HEK293 (cell line): ENCODE measurements around the gene DNAJC6.

Experiments used
- CTCF ChIA-PET: fragments of 350-600 bp; formaldehyde crosslinking; extraction: SDS; loops from one replicate; lab custom pipeline; 2021; ENCODE audit warnings: antibody characterized with exemption; lab: Yijun Ruan, JAX
- POLR2A ChIA-PET: fragments of 300-600 bp; formaldehyde crosslinking; extraction: SDS; loops from one replicate; lab custom pipeline; 2020; ENCODE audit warnings: antibody characterized with exemption, inconsistent platforms; lab: Yijun Ruan, JAX
- H3K27ac ChIP-seq: fragments of 200-500 bp; sonication (Bioruptor generic); 2 replicates; pipeline ENCODE4 v1.5.1; 2014; ENCODE audit warnings: low read depth, low read length, control low read depth, inconsistent platforms; ENCODE audit errors: extremely low read depth
- H3K36me3 ChIP-seq, 2 experiments: fragments of 200-500 bp in 1 of 2; sonication (Bioruptor generic) in 1 of 2; 1 replicate in 1 of 2; 2 replicates in 1 of 2; pipeline ENCODE4 v1.5.1; 2014 to 2017; ENCODE audit warnings: inconsistent platforms in 2 of 2, low read length in 2 of 2; ENCODE audit not compliant: control insufficient read depth in 2 of 2, insufficient read depth in 1 of 2
- H3K4me1 ChIP-seq: fragments of 200-500 bp; sonication (Bioruptor generic); 2 replicates; pipeline ENCODE4 v1.5.1; 2014; ENCODE audit warnings: mild to moderate bottlenecking, low read length, inconsistent platforms; ENCODE audit not compliant: control insufficient read depth, insufficient read depth
- H3K4me3 ChIP-seq: 2 replicates; pipeline ENCODE4 v1.5.1; 2011; ENCODE audit warnings: low read depth, mild to moderate bottlenecking, control low read depth, low read length, moderate library complexity
- H3K9me3 ChIP-seq: fragments of 200-500 bp; sonication (Bioruptor generic); 2 replicates; pipeline ENCODE4 v1.5.1; 2014; ENCODE audit warnings: low read depth, low read length, inconsistent platforms; ENCODE audit not compliant: control insufficient read depth, insufficient read depth
- GLI2 ChIP-seq: fragments of 450-650 bp; formaldehyde crosslinking; IDR thresholded peaks from 2 replicates; pipeline ENCODE4; 2017; ENCODE audit warnings: missing biosample characterization, missing genetic modification characterization, low read depth, borderline replicate concordance
- SP2 ChIP-seq: fragments of 450-650 bp; formaldehyde crosslinking; IDR thresholded peaks from 2 replicates; pipeline ENCODE4 v1.5.1; 2016; ENCODE audit warnings: missing biosample characterization, missing genetic modification characterization
- ZFHX2 ChIP-seq: fragments of 450-650 bp; formaldehyde crosslinking; conservative IDR thresholded peaks from 2 replicates; pipeline ENCODE4 v1.5.1; 2016; ENCODE audit warnings: missing biosample characterization, missing genetic modification characterization
- ZFP41 ChIP-seq: fragments of 450-650 bp; formaldehyde crosslinking; IDR thresholded peaks from 2 replicates; pipeline ENCODE4 v1.5.1; 2016; ENCODE audit warnings: missing biosample characterization, missing genetic modification characterization, borderline replicate concordance
- ZNF221 ChIP-seq: fragments of 450-650 bp; formaldehyde crosslinking; IDR thresholded peaks from 2 replicates; pipeline ENCODE4 v1.5.1; 2017; ENCODE audit warnings: missing biosample characterization, missing genetic modification characterization, borderline replicate concordance
- ZNF311 ChIP-seq: fragments of 450-650 bp; formaldehyde crosslinking; IDR thresholded peaks from 2 replicates; pipeline ENCODE4 v1.5.1; 2017; ENCODE audit warnings: missing biosample characterization, missing genetic modification characterization, borderline replicate concordance
- ZNF324 ChIP-seq: fragments of 450-650 bp; formaldehyde crosslinking; IDR thresholded peaks from 2 replicates; pipeline ENCODE4 v1.5.1; 2016; ENCODE audit warnings: missing biosample characterization, missing genetic modification characterization
- ZNF621 ChIP-seq: fragments of 450-650 bp; formaldehyde crosslinking; IDR thresholded peaks from 2 replicates; pipeline ENCODE4 v1.5.1; 2017; ENCODE audit warnings: missing biosample characterization, missing genetic modification characterization
- TF ChIP-seq, protein P1 (sequence below): fragments of 450-650 bp; formaldehyde crosslinking; IDR thresholded peaks from 2 replicates; pipeline ENCODE4 v1.5.1; 2016; ENCODE audit warnings: missing biosample characterization, missing genetic modification characterization
- TF ChIP-seq, protein P2 (sequence below): fragments of 450-650 bp; formaldehyde crosslinking; IDR thresholded peaks from 2 replicates; pipeline ENCODE4 v1.5.1; 2016; ENCODE audit warnings: missing biosample characterization, missing genetic modification characterization
- TF ChIP-seq, protein P3 (sequence below): fragments of 450-650 bp; formaldehyde crosslinking; IDR thresholded peaks from 2 replicates; pipeline ENCODE4 v1.5.1; 2017; ENCODE audit warnings: missing biosample characterization, missing genetic modification characterization
- TF ChIP-seq, protein P4 (sequence below): fragments of 450-650 bp; formaldehyde crosslinking; IDR thresholded peaks from 2 replicates; pipeline ENCODE4 v1.5.1; 2016; ENCODE audit warnings: missing biosample characterization, missing genetic modification characterization
- TF ChIP-seq, protein P5 (sequence below): fragments of 450-650 bp; formaldehyde crosslinking; IDR thresholded peaks from 2 replicates; pipeline ENCODE4 v1.5.1; 2016; ENCODE audit warnings: missing biosample characterization, missing genetic modification characterization
- TF ChIP-seq, protein P6 (sequence below): fragments of 450-650 bp; IDR thresholded peaks from 2 replicates; pipeline ENCODE4 v1.5.1; 2018; ENCODE audit warnings: missing biosample characterization, missing genetic modification characterization
- TF ChIP-seq, protein P7 (sequence below): fragments of 450-650 bp; formaldehyde crosslinking; IDR thresholded peaks from 2 replicates; pipeline ENCODE4 v1.5.1; 2016; ENCODE audit warnings: missing biosample characterization, missing genetic modification characterization

Gene DNAJC6

DNA sequence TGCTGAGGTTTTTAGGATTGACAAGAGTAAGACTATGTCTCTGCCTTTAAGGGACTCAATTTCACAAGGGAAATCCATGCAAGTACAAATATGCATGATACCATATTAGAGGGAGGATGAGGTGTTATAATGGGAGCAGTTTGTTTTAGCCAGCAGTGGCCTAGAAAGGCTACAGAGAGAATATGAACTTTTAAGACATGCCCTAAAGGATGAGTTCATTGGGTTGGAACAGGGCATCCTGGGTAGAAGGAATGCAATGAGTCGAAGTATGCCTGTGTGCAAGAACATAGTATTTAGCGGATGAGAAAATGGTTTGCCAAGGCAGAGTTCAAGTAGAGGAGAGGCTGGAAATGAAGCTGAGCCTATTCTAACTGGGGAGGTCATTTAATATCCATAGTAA is 78.5 kb downstream of the DNAJC6 start:
- Histone ChIP-seq H3K36me3 (peaks cover 0 to 72% of the 10 kb centered on the region in 2 experiments; a peak in 1 of 3 replicates), H3K9me3 (no peaks in the 10 kb centered on the region), H3K4me1 (no peaks in the 10 kb centered on the region), H3K27ac (no peak overlapping the region), H3K4me3 (no peak overlapping the region)
- POLR2A ChIA-PET, result no interaction called here
- CTCF ChIA-PET, result no interaction called here
- TF ChIP-seq, protein P1, sequence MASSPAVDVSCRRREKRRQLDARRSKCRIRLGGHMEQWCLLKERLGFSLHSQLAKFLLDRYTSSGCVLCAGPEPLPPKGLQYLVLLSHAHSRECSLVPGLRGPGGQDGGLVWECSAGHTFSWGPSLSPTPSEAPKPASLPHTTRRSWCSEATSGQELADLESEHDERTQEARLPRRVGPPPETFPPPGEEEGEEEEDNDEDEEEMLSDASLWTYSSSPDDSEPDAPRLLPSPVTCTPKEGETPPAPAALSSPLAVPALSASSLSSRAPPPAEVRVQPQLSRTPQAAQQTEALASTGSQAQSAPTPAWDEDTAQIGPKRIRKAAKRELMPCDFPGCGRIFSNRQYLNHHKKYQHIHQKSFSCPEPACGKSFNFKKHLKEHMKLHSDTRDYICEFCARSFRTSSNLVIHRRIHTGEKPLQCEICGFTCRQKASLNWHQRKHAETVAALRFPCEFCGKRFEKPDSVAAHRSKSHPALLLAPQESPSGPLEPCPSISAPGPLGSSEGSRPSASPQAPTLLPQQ (tag by site-specific recombination), result no peak
- TF ChIP-seq, protein P2, sequence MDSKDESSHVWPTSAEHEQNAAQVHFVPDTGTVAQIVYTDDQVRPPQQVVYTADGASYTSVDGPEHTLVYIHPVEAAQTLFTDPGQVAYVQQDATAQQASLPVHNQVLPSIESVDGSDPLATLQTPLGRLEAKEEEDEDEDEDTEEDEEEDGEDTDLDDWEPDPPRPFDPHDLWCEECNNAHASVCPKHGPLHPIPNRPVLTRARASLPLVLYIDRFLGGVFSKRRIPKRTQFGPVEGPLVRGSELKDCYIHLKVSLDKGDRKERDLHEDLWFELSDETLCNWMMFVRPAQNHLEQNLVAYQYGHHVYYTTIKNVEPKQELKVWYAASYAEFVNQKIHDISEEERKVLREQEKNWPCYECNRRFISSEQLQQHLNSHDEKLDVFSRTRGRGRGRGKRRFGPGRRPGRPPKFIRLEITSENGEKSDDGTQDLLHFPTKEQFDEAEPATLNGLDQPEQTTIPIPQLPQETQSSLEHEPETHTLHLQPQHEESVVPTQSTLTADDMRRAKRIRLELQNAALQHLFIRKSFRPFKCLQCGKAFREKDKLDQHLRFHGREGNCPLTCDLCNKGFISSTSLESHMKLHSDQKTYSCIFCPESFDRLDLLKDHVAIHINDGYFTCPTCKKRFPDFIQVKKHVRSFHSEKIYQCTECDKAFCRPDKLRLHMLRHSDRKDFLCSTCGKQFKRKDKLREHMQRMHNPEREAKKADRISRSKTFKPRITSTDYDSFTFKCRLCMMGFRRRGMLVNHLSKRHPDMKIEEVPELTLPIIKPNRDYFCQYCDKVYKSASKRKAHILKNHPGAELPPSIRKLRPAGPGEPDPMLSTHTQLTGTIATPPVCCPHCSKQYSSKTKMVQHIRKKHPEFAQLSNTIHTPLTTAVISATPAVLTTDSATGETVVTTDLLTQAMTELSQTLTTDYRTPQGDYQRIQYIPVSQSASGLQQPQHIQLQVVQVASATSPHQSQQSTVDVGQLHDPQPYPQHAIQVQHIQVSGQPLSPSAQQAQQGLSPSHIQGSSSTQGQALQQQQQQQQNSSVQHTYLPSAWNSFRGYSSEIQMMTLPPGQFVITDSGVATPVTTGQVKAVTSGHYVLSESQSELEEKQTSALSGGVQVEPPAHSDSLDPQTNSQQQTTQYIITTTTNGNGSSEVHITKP, result no peak
- TF ChIP-seq ZNF311 (tag by site-specific recombination) (no peak), ZFP41 (tag by site-specific recombination) (no peak)
- TF ChIP-seq, protein P3, sequence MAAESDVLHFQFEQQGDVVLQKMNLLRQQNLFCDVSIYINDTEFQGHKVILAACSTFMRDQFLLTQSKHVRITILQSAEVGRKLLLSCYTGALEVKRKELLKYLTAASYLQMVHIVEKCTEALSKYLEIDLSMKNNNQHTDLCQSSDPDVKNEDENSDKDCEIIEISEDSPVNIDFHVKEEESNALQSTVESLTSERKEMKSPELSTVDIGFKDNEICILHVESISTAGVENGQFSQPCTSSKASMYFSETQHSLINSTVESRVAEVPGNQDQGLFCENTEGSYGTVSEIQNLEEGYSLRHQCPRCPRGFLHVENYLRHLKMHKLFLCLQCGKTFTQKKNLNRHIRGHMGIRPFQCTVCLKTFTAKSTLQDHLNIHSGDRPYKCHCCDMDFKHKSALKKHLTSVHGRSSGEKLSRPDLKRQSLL (tag by site-specific recombination), result no peak
- TF ChIP-seq, protein P4, sequence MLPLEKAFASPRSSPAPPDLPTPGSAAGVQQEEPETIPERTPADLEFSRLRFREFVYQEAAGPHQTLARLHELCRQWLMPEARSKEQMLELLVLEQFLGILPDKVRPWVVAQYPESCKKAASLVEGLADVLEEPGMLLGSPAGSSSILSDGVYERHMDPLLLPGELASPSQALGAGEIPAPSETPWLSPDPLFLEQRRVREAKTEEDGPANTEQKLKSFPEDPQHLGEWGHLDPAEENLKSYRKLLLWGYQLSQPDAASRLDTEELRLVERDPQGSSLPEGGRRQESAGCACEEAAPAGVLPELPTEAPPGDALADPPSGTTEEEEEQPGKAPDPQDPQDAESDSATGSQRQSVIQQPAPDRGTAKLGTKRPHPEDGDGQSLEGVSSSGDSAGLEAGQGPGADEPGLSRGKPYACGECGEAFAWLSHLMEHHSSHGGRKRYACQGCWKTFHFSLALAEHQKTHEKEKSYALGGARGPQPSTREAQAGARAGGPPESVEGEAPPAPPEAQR, result no peak
- TF ChIP-seq, protein P5, sequence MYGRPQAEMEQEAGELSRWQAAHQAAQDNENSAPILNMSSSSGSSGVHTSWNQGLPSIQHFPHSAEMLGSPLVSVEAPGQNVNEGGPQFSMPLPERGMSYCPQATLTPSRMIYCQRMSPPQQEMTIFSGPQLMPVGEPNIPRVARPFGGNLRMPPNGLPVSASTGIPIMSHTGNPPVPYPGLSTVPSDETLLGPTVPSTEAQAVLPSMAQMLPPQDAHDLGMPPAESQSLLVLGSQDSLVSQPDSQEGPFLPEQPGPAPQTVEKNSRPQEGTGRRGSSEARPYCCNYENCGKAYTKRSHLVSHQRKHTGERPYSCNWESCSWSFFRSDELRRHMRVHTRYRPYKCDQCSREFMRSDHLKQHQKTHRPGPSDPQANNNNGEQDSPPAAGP (tag by site-specific recombination), result no peak

DNA sequence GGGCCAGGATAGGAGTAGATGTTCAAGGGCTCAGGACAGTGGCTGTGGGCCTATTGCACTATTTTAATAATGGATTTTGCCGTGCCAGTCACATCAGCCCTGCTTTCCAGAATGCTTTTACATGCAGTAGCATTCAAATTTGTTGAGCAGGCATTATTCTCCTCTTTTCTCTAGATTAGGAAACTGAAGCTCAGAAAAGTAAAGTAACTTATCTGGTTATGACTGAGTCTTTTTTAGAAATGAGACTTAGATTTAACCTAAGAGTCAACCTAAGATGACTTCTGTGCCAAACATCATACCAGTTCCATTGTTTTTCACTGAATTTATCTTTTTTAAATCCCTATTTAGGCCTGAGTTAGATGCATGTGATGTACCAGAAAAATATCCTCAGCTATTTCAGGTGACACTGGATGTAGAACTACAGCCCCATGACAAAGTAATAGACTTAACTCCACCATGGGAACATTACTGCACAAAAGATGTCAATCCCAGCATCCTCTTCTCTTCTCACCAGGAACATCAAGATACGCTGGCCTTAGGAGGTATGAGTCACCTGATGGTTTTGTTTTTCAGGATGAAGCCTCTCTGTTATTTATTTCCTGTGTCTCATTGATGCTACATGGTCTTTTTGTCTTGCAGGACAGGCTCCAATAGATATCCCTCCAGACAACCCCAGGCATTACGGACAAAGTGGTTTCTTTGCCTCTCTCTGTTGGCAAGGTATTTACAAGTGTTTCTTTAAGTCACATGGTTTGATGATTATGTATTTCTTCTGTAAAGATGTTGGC is 79.8 kb downstream of the DNAJC6 start:
- ChIA-PET CTCF (interaction anchor here (1.2 kb wide), 1 partner anchor 10 kb away, joined by 3 read pairs; no protein-coding TSS in a partner anchor), POLR2A (no interaction called here)
- Histone ChIP-seq H3K27ac (no peak overlapping the region), H3K4me1 (no peaks in the 10 kb centered on the region), H3K4me3 (no peak overlapping the region), H3K36me3 (peaks cover 0 to 78% of the 10 kb centered on the region in 2 experiments; a peak in 1 of 3 replicates), H3K9me3 (no peaks in the 10 kb centered on the region)
- TF ChIP-seq GLI2 (tag by site-specific recombination) (no peak), ZNF324 (no peak), SP2 (tag by site-specific recombination) (no peak), ZNF621 (tag by site-specific recombination) (no peak), ZNF221 (tag by site-specific recombination) (no peak), ZFHX2 (no peak)
- TF ChIP-seq, protein P6, sequence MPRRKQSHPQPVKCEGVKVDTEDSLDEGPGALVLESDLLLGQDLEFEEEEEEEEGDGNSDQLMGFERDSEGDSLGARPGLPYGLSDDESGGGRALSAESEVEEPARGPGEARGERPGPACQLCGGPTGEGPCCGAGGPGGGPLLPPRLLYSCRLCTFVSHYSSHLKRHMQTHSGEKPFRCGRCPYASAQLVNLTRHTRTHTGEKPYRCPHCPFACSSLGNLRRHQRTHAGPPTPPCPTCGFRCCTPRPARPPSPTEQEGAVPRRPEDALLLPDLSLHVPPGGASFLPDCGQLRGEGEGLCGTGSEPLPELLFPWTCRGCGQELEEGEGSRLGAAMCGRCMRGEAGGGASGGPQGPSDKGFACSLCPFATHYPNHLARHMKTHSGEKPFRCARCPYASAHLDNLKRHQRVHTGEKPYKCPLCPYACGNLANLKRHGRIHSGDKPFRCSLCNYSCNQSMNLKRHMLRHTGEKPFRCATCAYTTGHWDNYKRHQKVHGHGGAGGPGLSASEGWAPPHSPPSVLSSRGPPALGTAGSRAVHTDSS, result no peak
- TF ChIP-seq, protein P1 (tag by site-specific recombination), result no peak
- TF ChIP-seq, protein P7, sequence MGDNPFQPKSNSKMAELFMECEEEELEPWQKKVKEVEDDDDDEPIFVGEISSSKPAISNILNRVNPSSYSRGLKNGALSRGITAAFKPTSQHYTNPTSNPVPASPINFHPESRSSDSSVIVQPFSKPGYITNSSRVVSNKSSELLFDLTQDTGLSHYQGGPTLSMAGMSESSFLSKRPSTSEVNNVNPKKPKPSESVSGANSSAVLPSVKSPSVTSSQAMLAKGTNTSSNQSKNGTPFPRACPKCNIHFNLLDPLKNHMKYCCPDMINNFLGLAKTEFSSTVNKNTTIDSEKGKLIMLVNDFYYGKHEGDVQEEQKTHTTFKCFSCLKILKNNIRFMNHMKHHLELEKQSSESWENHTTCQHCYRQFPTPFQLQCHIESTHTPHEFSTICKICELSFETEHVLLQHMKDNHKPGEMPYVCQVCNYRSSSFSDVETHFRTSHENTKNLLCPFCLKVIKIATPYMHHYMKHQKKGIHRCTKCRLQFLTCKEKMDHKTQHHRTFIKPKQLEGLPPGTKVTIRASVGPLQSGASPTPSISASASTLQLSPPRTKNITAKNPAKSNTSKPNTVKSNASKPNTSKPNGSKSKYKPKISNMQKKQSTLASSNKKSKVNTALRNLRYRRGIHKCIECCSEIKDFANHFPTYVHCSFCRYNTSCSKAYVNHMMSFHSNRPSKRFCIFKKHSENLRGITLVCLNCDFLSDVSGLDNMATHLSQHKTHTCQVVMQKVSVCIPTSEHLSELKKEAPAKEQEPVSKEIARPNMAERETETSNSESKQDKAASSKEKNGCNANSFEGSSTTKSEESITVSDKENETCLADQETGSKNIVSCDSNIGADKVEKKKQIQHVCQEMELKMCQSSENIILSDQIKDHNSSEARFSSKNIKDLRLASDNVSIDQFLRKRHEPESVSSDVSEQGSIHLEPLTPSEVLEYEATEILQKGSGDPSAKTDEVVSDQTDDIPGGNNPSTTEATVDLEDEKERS (tag by site-specific recombination), result no peak
